Activated CD4-positive, alpha-beta memory T cell treated with anti-CD3 and anti-CD28 coated beads for 36 hours (primary cell): ENCODE results near the gene ANAPC16. TPM values are rescaled to one million over a fixed set of nuclear protein-coding genes. Genes with fewer than 3 reads are reported as not detected.
"Not testable (repeated sequence)": the region's sequence is repeated elsewhere in the genome, so short reads cannot be mapped to it uniquely, and the experiment has no call there.

Experiments used
- CTCF ChIA-PET: fragments of 350-600 bp; sonication (Branson Sonifier 250); formaldehyde crosslinking; loops from one replicate; lab custom pipeline; 2021; ENCODE audit warnings: antibody characterized with exemption, inconsistent platforms; lab: Charles Lee
- POLR2A ChIA-PET: fragments of 350-600 bp; sonication (Branson Sonifier 250); formaldehyde crosslinking; loops from one replicate; lab custom pipeline; 2021; ENCODE audit warnings: antibody characterized with exemption; lab: Charles Lee
- DNase-seq: peaks from one replicate; pipeline ENCODE4 v3.0.0-alpha.2; 2020
- H3K27ac Mint-ChIP-seq: one replicate; pipeline ENCODE4 v1.8.0; 2021; ENCODE audit warnings: mixed read lengths
- H3K27me3 Mint-ChIP-seq: one replicate; pipeline ENCODE4 v1.8.0; 2021; ENCODE audit warnings: mixed read lengths
- H3K36me3 Mint-ChIP-seq: one replicate; pipeline ENCODE4 v1.8.0; 2021; ENCODE audit warnings: mixed read lengths
- H3K4me1 Mint-ChIP-seq: one replicate; pipeline ENCODE4 v1.8.0; 2021; ENCODE audit warnings: low read depth, mixed read lengths
- H3K4me3 Mint-ChIP-seq: one replicate; pipeline ENCODE4 v1.8.0; 2021; ENCODE audit warnings: mild to moderate bottlenecking, mixed read lengths
- H3K9me3 Mint-ChIP-seq: one replicate; pipeline ENCODE4 v1.8.0; 2021; ENCODE audit warnings: mixed read lengths
- intact Hi-C: fragments of 100-400 bp; cut with micrococcal nuclease; formaldehyde crosslinking; loops from one replicate; pipeline ENCODE4 v1.15.1; 2023
- total RNA-seq, 2 experiments: library from RNA; stranded (reverse); gene quantifications; one replicate each; pipeline ENCODE4 v1.2.3, GENCODE V29; 2021

The ANAPC16 gene
- total RNA-seq, 2 experiments from 2014 or later: 119 to 122 TPM

DNA sequence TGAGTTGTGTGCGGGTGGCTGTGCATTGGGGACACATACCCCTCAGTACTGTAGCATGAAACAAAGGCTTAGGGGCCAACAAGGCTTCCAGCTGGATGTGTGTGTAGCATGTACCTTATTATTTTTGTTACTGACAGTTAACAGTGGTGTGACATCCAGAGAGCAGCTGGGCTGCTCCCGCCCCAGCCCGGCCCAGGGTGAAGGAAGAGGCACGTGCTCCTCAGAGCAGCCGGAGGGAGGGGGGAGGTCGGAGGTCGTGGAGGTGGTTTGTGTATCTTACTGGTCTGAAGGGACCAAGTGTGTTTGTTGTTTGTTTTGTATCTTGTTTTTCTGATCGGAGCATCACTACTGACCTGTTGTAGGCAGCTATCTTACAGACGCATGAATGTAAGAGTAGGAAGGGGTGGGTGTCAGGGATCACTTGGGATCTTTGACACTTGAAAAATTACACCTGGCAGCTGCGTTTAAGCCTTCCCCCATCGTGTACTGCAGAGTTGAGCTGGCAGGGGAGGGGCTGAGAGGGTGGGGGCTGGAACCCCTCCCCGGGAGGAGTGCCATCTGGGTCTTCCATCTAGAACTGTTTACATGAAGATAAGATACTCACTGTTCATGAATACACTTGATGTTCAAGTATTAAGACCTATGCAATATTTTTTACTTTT is 59.7 kb downstream of the ANAPC16 start:
- peaks cover 36% of the 10 kb centered on the region for H3K36me3 Mint-ChIP-seq
- peaks cover 43% of the 10 kb centered on the region for H3K4me1 Mint-ChIP-seq
- peaks cover 5% of the 10 kb centered on the region for H3K27me3 Mint-ChIP-seq
- POLR2A ChIA-PET: interaction anchor here (0.8 to 10.7 kb wide), 21 partner anchors 10 to 227 kb away, joined by 3 to 263 read pairs (median 4); partner anchors contain the start of genes ANAPC16 and ASCC1
- intact Hi-C loops: loop anchor here (1.0 kb wide), 1 partner anchor 17 kb away; no protein-coding TSS in a partner anchor
- peak overlapping the region; percentile 97 for H3K27ac Mint-ChIP-seq
- CTCF ChIA-PET: interaction anchor here (0.6 to 7.6 kb wide), 31 partner anchors 8 to 227 kb away, joined by 3 to 183 read pairs (median 5); partner anchors contain the start of gene ASCC1
- H3K4me3 Mint-ChIP-seq: peak overlapping the region; percentile 99
- DNase-seq: peak; percentile 59
- no peaks in the 10 kb centered on the region for H3K9me3 Mint-ChIP-seq

DNA sequence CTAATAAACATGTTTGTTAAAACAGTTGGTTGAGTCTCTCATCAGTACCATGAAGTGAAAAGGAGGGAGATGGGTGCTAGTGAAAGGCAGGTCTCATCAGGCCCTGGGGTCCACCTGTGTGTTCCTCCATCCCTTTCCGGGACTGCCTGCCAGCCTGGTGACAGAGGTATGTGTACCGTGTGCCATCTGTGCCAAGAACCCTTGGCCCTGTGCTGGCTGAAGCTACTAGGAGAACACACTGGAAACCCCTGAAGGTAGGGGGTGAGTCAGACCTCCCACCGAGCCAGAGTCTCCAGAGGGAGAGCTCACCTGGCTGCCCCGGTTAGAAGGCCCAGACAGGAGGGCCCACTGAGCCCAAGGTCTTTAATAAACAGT is 60.2 kb downstream of the ANAPC16 start:
- H3K27ac Mint-ChIP-seq: peak overlapping the region; percentile 97
- peaks cover 5% of the 10 kb centered on the region for H3K27me3 Mint-ChIP-seq
- ChIA-PET CTCF (interaction anchor here (0.7 to 7.6 kb wide), 15 partner anchors 11 to 227 kb away, joined by 3 to 183 read pairs (median 8); no protein-coding TSS in a partner anchor), POLR2A (interaction anchor here (0.7 to 10.7 kb wide), 12 partner anchors 11 to 227 kb away, joined by 3 to 263 read pairs (median 8); partner anchors contain the start of genes ANAPC16 and ASCC1)
- peaks cover 36% of the 10 kb centered on the region for H3K36me3 Mint-ChIP-seq
- H3K4me3 Mint-ChIP-seq: peak overlapping the region; percentile 99
- DNase-seq: peak; percentile 65
- no peaks in the 10 kb centered on the region for H3K9me3 Mint-ChIP-seq
- H3K4me1 Mint-ChIP-seq: peaks cover 39% of the 10 kb centered on the region
- intact Hi-C loops: loop anchor here (1.0 kb wide), 1 partner anchor 16 kb away; no protein-coding TSS in a partner anchor

DNA sequence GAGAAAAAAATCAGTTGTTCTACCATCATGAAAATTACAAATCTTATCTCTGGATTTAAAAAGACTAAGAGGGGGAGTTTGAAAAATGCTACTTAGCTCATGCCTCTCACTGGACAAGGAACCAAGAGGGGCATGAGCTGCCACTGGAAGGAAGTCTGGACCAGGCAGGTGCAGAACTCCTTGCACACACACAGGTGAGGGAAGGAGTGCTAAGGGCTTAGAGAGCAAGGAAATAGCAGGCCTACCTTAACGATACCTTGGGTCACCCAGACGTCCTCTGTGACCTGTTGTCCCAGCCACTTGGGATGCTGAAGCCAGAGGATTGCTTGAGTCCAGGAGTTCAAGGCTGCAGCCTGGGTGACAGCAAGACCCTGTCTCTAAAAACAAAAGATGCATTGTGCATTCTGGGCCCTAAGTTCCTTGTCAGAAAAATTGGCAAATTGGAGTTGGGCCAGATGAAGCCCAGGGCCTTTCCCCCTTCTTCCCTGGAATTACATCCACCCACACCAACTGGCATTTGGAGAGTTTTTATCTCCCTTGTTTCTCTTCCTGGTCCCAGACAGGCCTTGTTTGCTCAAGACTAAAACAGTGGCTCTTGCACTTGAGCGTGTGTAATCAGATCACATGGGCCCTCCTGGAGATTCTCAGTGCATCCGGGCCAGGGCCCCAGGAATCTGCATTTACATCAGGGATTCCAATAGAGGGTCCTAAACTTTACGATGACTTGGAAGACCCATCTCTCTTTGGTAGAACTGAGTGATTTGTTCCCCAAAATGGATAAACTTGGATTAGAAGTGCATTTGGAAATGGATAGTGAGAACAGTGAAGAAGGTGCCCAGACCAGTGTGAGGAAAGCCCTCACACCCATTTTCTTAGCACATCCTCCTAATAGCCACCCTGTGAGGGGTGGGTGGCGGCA is 60.9 kb downstream of the ANAPC16 start:
- POLR2A ChIA-PET: interaction anchor here (0.7 to 10.7 kb wide), 13 partner anchors 11 to 187 kb away, joined by 3 to 263 read pairs (median 7); partner anchors contain the start of genes ANAPC16 and ASCC1
- peak overlapping the region; percentile 99 for H3K4me3 Mint-ChIP-seq
- peaks cover 36% of the 10 kb centered on the region for H3K4me1 Mint-ChIP-seq
- intact Hi-C loops: loop anchor here (1.0 kb wide), 2 partner anchors 9 to 16 kb away; no protein-coding TSS in a partner anchor
- peaks cover 5% of the 10 kb centered on the region for H3K27me3 Mint-ChIP-seq
- DNase-seq: peak; percentile 48
- CTCF ChIA-PET: interaction anchor here (0.6 to 7.6 kb wide), 13 partner anchors 15 to 228 kb away, joined by 3 to 183 read pairs (median 9); no protein-coding TSS in a partner anchor
- no peaks in the 10 kb centered on the region for H3K9me3 Mint-ChIP-seq
- peak overlapping the region; percentile 97 for H3K27ac Mint-ChIP-seq
- H3K36me3 Mint-ChIP-seq: peaks cover 36% of the 10 kb centered on the region

DNA sequence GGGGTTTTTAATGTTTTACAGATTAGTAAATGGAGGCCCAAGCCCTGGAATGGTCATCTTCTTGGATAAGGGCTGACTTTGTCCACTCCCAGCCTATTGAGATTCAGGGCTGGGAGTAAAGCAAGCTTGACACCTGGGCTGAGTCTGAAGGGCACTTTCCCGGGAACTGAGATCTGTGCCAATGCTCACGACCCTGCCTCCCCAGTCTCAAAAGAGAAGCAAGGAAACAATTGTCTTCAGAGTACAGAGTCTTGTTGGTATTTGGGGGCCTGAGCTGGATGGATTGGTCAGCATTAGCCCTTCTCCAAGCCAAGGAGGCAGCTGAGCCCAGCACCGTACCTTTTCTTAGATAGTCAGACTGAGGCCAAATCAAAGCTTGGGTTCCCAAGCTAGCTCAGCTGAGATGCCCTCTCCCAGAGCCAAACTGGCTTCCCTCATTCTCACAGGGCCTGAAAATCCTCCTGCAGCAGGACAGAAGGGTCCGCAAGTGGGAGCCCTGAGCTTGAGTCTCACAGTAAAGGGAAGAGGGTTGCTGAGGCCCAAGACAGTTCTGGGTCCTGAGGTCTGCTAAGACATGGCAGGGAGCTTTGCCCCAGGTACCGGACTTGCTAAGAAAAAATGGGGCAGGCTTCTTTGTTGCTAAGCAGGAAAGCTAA is 61.7 kb downstream of the ANAPC16 start:
- POLR2A ChIA-PET: interaction anchor here (1.0 to 10.7 kb wide), 7 partner anchors 16 to 190 kb away, joined by 3 to 263 read pairs (median 120); partner anchors contain the start of gene SPOCK2
- H3K36me3 Mint-ChIP-seq: peaks cover 36% of the 10 kb centered on the region
- peak overlapping the region; percentile 97 for H3K27ac Mint-ChIP-seq
- H3K9me3 Mint-ChIP-seq: no peaks in the 10 kb centered on the region
- no peak for DNase-seq
- intact Hi-C loops: loop anchor here (1.0 kb wide), 1 partner anchor 8 kb away; no protein-coding TSS in a partner anchor
- peaks cover 5% of the 10 kb centered on the region for H3K27me3 Mint-ChIP-seq
- H3K4me3 Mint-ChIP-seq: peak overlapping the region; percentile 3
- peaks cover 30% of the 10 kb centered on the region for H3K4me1 Mint-ChIP-seq
- CTCF ChIA-PET: interaction anchor here (0.5 to 7.6 kb wide), 11 partner anchors 10 to 229 kb away, joined by 3 to 183 read pairs (median 4); no protein-coding TSS in a partner anchor

DNA sequence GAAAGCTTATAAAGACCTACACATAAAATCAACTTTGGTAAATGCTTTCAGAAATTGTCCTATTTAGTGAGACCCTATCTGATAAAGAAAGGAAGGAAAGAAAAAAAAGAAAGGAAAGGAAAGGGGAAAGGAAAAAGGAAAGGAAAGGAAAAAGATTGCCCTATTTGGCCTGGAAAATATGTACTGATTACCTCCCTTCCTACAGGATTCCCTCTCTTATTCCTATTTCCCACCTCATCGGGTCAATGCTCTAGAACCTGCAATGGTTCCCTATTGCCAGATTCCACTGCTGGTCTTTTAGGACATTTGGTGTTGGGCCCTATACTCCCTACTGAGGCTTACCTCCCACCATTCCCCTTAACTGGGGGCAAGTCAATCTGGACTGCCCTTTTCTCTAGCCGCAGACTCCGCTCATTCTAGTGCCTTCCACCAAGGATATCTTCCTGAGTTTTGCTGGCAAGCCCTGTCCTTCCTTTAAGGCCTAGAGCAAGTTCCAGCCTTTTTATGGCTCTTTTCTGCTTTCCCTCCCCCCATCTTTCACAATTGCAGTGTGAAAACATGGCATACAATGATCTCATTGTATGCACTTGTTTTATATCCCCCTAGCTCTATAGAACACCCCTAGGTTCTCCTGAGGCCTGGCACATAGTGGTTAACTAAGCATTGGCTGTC is 62.3 kb downstream of the ANAPC16 start:
- Mint-ChIP-seq H3K36me3 (peaks cover 36% of the 10 kb centered on the region), H3K27ac (peak overlapping the region; percentile 97), H3K9me3 (no peaks in the 10 kb centered on the region), H3K4me1 (peaks cover 30% of the 10 kb centered on the region), H3K4me3 (no peak overlapping the region), H3K27me3 (peaks cover 5% of the 10 kb centered on the region)
- POLR2A ChIA-PET: interaction anchor here (1.0 to 10.7 kb wide), 7 partner anchors 16 to 190 kb away, joined by 3 to 263 read pairs (median 120); partner anchors contain the start of gene SPOCK2
- CTCF ChIA-PET: interaction anchor here (0.5 to 7.6 kb wide), 12 partner anchors 9 to 230 kb away, joined by 3 to 183 read pairs (median 4); no protein-coding TSS in a partner anchor
- no peak for DNase-seq
- intact Hi-C loops: loop anchor here (1.0 kb wide), 1 partner anchor 7 kb away; no protein-coding TSS in a partner anchor

DNA sequence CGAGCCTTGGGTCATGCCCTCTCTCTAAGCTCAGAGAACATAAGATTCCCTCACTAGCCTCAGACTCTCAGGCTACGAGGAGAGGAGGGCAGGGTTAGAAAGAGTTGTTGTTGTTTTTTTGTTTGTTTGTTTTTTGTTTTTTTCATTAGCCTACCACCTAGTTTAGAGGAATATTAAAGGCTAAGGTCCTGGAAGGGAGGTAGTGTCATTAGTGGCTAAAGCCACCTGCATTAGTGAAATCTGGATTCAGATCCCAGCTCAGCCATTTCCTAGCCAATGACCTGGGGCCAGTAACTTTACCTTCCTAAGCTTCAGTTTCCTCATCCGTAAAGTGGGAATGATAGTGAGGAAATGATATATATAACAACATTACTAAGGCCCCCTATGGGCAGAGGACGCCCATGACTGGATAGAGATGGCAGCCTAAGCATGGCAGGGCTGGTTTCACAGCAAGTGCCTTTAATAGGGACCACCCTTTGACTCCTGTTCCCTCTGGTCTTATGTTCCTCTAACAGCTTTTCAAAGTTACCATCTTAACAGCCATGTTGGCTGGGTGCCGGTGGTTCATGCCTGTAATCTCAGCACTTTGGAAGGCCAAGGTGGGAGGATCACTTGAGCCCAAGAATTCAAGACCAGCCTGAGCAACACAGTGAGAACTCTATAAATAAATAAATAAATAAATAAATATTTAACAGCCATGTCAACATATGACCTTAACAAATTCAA is 63.0 kb downstream of the ANAPC16 start:
- H3K27me3 Mint-ChIP-seq: peaks cover 5% of the 10 kb centered on the region
- intact Hi-C loops: no loop called here
- no peak overlapping the region for H3K4me3 Mint-ChIP-seq
- CTCF ChIA-PET: interaction anchor here (0.7 to 7.6 kb wide), 12 partner anchors 13 to 153 kb away, joined by 3 to 183 read pairs (median 4); no protein-coding TSS in a partner anchor
- no peaks in the 10 kb centered on the region for H3K9me3 Mint-ChIP-seq
- H3K36me3 Mint-ChIP-seq: peaks cover 31% of the 10 kb centered on the region
- peak overlapping the region; percentile 19 for H3K27ac Mint-ChIP-seq
- H3K4me1 Mint-ChIP-seq: peaks cover 30% of the 10 kb centered on the region
- POLR2A ChIA-PET: interaction anchor here (9.1 to 10.7 kb wide), 2 partner anchors 16 to 53 kb away, joined by 240 to 263 read pairs; no protein-coding TSS in a partner anchor
- no peak for DNase-seq

DNA sequence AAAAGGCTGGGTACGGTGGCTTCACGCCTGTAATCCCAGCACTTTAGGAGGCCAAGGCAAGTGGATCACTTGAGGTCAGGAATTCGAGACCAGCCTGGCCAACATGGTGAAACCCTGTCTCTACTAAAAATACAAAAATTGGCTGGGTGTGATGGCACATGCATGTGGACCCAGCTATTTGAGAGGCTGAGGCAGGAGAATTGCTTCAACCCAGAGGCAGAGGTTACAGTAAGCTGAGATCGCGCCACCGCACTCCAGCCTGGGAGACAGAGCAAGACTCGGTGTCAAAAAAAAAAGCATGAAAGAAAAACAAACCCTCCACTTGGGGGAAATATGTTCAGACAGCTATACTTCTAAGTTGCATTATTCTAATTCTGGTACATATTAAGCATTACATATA is 63.8 kb downstream of the ANAPC16 start:
- H3K9me3 Mint-ChIP-seq, H3K27me3 Mint-ChIP-seq, H3K27ac Mint-ChIP-seq, intact Hi-C loops, DNase-seq, H3K4me3 Mint-ChIP-seq: not testable (repeated sequence)
- peaks cover 23% of the 10 kb centered on the region for H3K36me3 Mint-ChIP-seq
- H3K4me1 Mint-ChIP-seq: peaks cover 32% of the 10 kb centered on the region
- ChIA-PET CTCF (interaction anchor here (0.7 to 1.0 kb wide), 6 partner anchors 11 to 59 kb away, joined by 3 read pairs; no protein-coding TSS in a partner anchor), POLR2A (interaction anchor here (9.1 to 10.7 kb wide), 2 partner anchors 15 to 52 kb away, joined by 240 to 263 read pairs; no protein-coding TSS in a partner anchor)

DNA sequence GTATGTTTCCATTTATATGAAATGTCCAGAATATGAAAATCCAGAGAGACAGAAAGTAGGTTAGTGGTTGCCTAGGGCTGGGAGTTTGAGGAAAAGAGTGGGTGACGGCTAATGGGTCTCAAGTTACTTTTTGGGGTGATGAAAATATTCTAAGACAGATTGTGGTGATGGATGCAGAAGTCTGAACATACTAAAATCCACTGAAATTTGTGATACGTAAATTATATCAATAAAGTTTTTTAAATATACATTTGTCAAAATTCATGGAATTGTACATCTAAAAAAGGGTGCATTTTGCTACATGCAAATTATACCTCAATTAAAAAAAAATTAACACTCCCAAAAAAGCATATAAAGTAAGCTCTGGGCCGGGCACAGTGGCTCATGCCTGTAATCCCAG is 67.3 kb downstream of the ANAPC16 start:
- POLR2A ChIA-PET: interaction anchor here (0.8 to 1.1 kb wide), 3 partner anchors 13 to 47 kb away, joined by 3 to 4 read pairs (median 3); no protein-coding TSS in a partner anchor
- peaks cover 29% of the 10 kb centered on the region for H3K4me1 Mint-ChIP-seq
- H3K27me3 Mint-ChIP-seq: no peaks in the 10 kb centered on the region
- H3K9me3 Mint-ChIP-seq: no peaks in the 10 kb centered on the region
- no peak for DNase-seq
- no peak overlapping the region for H3K27ac Mint-ChIP-seq
- intact Hi-C loops: no loop called here
- H3K4me3 Mint-ChIP-seq: no peak overlapping the region
- CTCF ChIA-PET: interaction anchor here (1.2 to 1.4 kb wide), 2 partner anchors 8 to 53 kb away, joined by 4 to 7 read pairs; no protein-coding TSS in a partner anchor
- H3K36me3 Mint-ChIP-seq: no peaks in the 10 kb centered on the region
